NCI-H1694 (cell line): ENCODE data around the gene CNGA3.
"Not testable (repeated sequence)": the region's sequence is repeated elsewhere in the genome, so short reads cannot be mapped to it uniquely, and the experiment has no call there.

Source experiments
- DNase-seq: peaks from one replicate; lab custom pipeline; 2025; lab: John Stamatoyannopoulos, UW

Gene CNGA3

DNA sequence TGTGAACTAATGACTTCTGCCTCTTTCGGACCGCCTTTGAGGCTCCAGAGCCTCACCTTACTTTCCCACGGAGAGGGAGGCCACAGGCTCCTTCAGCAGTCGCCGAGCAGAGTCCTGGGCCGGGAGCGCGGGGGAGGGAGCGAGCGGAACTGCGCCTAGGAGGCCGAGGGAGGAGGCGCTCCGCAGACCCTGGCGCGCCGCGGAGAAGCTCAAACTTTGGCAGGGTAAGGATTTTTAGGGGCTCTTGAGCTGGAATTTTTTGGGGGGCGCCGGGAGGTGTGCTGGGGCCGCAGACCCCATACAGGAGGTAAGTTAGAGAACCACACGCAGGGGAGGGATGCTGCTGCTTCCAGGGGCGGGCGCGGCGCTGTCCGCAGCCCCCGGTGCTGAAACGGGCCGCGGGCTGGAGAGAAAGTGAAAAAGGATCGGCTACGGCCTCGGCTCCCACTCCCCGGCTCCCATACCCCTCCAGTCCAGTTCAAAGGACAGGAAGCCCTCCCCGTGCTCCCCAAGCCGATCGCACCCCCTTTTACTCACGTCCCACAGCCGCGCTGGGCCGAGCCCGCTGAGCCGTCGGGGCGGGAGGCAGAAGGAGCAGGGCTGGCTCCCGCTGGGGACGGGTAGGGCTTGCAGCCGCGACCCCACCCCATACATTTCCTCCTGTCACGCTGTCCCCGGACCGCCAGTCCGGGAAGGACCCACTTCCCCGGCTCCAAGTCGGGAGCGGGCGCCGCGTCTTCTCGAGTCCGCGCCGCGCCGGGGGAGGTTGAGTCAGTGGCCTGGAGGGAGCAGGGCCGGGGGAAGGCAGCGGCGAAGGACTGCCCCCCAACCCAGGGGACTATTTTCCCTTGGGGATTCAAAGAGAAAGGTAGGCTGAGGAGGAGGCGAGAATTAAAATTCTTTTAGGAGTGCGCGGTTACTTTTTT is at the start of gene CNGA3:
Gene CNGA3 (plus strand): TSS at position 146 of the 926 bp plus-strand sequence. CDS start 23,520 bp downstream, outside the sequence.
- no peak for DNase-seq

DNA sequence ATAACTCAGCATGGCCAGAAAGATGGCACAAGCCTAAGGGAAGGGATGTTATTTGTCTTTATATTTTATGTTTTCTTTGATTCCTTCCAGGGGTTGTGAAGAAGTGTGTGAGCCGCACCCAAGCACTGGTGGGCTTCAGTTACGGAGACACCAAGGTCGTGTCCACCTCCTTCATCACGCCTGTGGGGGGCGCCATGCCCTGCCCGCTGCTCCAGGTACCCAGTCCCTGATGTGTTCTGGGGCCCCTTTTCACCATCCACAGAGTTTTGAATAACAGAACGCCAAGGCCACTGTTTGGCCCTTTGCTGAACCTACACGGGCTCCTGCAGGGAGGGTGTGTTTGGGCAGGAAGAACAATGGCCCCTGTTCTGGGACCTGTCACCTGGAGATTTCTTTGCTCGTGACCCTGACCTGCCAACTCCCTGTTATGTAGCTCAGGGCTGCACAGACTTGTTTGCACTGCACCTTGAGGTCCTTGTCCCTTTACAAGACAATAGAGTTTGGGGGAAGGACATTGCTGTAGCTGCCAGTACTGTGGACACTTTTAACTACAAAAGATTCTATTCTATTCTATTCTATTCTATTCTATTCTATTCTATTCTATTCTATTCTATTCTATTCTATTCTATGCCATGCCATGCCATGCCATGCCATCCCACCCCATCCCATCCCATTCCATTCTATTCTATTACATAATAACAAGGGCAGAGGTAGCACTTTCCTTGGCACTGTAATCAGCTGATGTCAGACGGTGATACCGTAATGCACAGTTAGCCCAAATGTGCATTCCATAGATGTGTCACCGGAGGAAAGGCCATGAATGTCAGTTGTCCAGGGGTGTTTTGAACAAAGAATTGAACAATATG is 48.2 kb upstream of the CNGA3 start:
- DNase-seq, result no peak

DNA sequence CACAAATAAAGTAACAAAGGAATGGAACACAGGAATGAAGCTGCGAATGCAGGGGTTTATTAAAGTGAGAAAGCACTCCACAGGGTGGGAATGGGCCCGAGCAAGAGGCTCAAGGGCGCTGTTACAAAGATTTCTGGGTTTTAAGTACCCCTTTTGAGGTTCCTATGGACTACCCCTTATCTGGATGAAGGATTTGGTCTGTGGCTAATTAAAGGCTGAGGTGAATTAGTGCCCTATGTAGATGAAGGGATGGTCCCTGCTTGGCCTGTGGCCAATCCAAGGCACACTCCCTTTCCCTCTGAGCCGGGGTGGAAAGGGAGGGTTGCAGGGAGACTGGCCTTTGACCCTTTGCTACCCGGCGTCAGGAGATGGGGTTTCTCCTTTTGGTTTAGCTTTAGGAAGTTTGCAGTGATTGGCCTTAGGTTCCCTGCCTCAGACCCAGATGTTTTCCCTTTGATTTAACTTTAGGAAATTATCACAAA is 47.5 kb upstream of the CNGA3 start:
- DNase-seq, result no peak

DNA sequence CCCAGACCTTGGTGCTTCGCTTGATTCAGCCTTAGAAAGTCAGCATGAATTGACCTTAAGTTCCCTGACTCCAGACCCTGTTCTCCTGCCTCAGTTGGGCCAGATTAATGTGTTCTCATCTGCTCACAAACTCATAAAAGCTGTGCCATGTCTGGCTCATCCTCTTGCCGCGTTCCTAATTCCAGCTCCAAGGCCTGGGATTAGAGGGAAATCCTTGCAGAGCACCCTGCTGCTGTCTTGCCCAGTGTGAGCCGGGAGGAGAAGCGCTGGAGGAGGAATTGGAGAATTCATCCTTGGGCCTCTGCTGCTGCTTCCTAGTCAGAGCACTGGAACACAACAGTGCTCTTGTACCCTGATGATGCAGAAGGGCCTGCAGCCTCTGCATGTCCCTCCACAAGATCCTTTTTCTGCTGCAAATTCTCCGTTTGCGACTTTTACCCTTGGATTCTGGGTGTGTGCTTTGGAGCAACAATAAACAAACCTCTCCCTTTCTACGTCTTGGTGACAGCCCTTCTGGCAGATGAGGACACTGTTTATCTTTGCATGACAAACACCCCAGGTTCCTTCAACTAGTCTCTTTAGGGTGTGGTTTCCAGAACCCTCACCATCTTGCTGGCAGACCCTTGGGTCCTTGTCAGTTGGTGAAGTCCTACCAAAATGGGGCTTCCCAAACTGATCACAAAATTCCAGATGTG is 46.9 kb upstream of the CNGA3 start:
- DNase-seq, result no peak

DNA sequence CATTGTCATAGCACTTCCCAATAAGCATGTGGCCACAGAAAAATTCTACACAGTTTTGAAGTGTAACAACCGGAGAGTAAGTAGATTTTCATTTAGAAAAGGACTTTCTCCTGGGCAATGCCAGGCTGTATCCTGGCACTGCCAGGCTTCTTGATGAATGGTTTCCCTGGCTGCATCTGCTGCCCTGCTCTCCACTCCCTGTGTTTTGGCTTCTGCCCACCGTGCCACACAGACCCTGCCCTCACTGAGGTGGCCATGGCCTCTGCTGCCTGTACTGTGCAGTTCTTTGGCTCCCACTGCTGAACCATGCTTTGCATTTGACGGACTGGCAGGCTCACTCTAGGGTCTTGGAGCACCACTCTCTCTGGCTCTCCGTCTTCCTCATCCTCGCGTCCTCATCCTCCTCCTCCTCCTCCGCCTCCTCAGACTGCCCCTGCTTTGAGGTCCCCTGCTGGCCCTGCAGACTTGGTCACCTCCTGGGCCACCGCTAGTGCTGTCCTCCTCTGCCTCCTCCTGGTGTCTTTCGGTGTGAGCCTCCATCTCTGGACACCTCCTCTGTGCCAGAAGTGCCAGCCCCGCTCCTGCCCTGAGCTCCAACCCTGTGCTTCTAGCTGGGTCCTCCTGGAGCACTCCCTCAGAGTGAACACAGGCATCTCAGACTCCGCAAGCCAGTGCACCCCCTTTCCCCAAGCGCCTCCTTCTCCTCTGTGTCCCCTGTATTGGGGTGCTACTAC is 45.9 kb upstream of the CNGA3 start:
- no peak for DNase-seq

DNA sequence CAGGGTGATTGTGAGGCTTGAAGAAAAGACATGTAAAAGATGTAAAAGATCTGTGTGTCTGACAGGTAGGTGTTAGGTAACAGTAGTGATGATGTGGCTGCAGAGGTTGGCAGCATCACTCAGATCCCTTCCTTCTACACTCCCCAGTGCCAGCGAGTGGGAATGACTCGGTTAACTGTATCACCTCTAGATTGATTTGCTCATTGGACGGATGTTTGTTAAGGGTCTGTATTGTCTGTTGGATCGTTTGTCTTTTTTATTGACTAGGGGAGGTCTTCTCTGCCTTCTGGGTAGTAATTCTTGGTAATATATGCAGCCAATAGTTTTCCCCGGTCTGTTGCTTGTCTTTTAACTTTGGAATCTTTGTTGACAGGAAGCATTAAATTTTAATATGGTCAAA is 44.8 kb upstream of the CNGA3 start:
- DNase-seq, result no peak

DNA sequence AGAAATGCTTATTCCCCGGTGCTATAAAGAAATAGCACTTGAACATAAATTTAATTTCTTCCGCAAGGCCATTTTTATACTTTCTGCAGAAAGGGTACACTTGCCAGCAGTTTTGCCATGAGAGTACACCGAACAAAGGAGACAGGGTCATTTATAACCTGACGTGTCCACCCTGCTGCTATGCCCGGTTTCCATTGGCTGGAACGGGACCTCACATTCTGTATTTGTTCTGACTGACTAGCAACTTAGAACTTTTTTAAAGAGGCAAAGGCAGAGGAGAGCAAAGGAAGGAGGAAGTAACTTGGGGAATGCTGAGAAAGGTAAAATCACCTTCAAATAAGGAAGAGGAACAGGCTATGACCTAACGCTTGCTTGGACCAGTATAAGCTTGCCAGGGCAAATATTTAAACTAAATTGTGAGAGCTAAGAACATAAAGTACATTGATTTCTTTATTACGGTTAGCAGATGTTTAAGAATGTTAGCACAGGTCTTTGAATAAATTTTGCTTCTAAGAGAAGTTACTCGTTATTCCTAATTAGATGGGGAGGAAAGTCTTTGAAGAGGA is 39.0 kb upstream of the CNGA3 start:
- not testable (repeated sequence) for DNase-seq

DNA sequence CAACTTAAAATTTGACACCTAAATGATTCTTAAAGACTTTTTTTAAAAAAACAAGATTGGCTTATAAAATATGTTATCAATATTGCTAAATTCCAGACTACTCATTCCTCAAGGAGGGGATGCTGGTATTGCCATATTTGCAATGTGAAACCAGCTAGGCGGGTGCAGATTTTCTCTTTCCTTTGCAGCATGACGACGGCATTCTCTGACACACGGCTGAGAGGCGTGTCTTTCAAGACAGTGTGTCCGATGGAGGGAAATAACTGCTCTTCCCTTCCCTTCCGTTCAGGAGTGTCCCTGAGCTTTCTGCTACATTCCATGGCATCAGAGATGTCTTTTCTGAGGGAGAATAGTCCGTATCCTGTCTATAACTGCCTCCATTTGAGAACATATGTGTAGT is 38.2 kb upstream of the CNGA3 start:
- no peak for DNase-seq

DNA sequence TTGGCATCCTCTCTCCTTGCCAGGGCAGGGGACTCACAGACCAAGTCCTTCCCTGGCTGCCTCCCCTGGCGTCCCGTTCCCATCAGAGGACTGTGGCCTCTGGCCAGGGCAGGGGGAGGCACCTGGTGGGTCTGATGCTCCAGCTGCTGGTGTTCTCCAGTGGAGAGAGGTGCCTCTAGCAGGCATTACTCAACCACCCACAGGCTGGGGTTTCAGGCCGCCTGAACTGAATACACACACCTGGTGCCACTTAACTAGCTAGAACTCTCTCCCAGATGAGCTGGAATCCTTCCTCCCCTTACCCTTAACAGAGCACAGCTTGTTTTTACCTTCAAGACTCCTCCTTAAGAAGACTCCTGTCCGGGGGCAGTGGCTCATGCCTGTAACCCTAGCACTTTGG is 37.7 kb upstream of the CNGA3 start:
- no peak for DNase-seq

DNA sequence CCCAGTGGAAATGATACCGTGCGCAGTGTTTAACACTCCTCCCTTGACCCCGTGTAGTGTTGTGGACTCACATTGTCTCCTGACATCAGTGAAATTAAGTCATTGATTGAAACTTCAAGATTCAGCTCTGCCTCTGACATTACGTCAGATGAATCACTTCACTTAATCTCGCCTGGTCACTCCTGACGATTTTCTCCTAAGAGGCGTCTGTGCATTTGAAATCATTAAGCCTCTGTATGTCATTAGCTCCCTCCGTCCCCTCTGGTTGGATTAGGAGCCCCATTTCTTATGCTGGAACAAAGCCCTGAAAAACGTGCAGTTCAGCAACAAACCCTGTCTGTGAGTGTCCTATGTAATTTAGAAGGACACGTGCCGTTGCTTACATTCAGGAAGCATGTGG is 36.7 kb upstream of the CNGA3 start:
- DNase-seq, result no peak

DNA sequence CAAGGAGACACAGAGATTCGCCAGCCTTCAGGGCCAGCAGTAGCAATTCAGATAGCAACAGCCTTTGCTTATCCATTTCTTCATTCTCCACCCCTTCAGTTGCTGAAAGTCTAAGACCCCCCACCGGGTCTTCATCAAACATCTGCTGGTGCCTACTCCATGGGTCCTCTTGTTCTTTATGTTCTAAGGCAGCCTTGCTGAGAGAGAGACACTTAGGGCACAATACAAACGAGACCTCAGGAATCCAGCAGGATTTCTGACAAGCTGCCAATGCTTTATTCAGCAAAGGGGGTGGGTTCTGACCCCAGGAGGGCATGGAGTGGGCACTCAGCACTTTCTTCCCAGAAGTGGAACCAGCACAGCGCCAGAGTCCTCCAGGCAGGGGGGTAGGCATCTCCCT is 36.2 kb upstream of the CNGA3 start:
- no peak for DNase-seq

DNA sequence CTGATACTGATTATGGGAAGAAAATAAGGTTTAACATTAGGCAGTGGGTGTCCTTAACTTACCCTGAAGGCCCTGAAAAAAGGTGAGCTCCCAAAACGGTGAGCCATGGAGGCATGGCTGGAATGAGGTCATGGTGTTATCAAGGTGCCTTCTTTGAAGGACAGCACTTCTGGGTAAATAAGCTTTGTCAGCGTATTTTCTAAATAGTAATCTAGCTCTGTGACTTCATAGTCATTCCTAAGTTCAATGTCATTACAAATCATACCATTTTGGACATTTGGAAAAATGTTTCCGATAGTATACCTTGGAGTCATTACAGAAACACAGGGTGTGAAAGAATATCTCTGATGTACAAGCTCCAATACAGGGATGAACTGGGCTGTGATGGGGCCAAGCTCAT is 35.2 kb upstream of the CNGA3 start:
- DNase-seq, result no peak

DNA sequence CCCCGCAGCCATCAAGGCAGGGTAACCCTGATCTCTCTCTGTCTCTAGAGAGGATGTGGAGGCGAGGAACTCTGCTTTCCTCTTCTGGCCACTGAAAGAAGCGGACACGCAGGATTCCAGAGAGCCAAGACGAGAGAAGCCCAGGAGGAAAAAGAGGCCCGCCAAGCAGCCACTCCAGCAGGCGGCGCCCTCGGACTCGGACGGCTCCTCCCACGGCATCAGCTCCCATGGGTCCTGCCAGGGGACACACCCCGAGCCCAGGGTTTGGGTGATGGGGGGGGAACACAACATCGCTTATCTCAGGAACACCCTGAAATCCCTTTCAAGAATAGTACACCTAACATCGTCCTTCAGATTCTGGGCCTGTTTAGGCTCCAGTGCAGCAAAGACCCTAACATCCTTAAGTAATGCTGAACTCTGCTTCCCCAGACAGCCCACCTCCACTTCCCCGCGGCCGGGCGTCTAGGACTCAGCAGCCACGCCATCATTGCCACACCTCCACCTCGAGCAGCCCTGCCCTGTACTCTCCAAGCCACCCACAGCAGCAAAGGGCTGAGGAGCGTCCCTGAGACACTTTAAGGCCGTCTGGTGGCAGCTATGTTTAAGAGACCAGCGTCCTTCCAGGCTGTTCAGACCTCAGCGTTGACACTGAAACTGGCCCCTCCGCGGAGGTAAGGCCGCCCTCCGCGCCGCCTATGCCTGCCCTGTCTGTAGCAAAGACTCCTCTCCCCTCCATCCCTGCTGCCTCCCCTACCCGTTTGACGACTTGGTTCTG is 34.3 kb upstream of the CNGA3 start:
- no peak for DNase-seq

DNA sequence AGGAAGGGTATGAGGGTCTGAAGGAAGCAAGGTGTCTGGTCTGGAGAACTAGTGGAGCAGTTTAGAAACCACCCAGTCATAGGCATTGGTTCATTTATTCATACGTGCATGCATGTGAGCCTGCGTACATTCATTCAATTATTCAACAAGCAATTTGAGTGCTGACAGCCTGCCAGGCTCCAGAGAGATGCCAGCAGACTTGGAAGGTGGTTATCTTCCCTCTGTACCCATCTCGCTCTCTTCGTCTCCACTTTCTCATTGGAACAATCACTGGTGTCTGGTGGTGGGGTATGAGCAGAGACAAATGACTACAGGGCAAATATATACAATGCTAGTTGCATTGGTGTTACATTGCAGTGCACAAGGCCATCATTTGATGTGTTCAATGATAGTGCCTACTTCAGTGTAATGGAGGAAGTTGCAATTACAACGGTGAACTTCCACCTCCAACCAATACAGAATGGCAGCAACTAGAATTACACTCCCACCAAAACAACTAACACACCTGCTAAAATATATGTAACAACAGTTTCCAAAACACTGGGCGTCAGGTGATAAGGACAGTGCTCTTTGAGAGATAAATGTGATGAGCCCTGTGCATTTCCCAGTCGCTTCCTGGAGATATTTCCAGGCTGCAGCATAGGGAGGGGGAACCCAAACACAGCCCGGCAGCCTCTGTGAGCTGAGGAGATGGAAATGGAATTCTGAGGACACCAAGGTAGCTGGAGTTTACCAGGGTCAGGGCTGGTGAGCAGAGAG is 32.6 kb upstream of the CNGA3 start:
- no peak for DNase-seq

DNA sequence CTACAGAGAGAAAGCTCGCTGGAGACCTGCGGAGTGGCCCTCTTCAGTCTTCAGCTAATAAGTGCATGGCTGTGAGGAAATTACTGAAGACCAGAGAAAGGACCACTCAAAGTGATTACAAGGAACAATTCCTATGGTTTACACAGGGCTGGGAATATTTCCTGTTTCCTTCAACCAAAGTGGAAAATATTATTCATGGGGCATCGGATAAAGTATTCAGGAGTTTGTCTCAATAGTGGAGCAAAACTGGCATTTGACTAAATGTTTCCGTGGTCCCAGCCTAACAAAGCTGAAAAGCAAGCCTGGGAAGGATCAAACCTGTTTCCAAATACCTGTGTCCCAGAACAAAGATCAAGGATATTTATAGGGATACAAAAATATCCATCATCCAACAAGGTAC is 32.0 kb upstream of the CNGA3 start:
- DNase-seq, result no peak

DNA sequence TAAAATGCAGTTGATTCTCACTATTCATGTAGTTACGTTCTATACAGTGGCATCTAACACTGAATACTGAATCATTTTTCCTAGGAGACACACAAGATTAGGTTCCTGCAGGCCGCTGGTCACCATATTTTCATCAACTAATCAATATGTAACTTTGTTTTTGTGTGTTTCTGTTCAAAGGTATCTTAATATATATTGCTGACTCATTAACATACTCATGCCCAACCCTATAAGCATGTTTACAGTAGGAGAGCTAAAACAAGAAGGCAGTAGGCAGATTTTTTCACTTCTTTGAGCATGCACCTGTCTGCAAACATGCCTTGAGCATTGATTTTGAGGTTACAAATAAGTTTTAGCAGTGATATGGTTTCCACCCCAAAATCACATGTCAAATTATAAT is 30.3 kb upstream of the CNGA3 start:
- no peak for DNase-seq

DNA sequence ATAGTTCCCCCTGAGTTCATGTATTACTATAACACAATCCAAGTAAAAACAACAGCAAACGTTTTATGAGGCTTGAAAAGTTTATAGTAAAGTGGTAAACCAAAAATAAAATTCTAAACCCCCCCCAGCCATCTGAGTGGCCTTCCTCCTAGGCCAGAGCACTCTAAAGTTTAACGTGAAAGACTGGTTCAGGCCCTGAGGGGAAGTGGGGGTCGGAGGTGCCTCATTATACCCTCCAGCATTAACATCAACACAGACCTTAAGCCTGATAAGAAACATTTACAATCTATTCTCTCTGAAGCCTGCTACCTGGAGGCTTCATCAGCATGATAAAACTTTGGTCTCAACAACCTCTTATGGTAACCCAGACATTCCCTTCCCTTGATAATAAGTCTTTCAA is 29.0 kb upstream of the CNGA3 start:
- no peak for DNase-seq

DNA sequence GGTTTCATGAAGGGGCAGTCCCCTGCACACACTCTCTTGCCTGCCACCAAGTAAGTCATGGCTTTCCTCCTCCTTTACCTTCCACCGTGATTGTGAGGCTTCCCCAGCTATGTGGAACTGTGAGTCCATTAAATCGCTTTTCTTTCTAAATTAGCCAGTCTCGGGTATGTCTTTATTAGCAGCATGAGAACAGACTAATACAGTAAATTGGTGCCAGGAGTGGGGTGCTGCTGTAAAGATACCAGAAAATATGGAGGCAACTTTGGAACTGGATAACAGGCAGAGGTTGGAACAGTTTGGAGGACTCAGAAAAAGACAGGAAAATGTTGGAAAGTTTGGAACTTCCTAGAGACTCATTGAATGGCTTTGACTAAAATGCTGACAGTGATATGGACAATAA is 26.1 kb upstream of the CNGA3 start:
- not testable (repeated sequence) for DNase-seq

DNA sequence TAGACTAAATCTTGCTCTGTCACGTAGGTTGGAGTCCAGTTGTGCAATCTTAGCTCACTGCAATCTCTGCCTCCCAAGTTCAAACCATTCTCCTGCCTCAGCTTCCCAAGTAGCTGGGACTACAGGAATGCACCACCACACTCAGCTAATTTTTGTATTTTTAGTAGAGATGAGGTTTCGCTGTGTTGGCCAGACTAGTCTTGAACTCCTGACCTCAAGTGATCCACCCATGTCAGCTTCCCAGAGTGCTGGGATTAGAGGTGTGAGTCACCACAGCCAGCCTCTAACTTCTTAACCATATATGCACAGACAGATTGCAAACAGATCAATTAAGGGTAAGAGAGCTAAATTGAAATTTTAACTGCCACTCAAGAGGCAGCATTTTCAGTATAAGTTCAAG is 22.1 kb upstream of the CNGA3 start:
- DNase-seq, result no peak

DNA sequence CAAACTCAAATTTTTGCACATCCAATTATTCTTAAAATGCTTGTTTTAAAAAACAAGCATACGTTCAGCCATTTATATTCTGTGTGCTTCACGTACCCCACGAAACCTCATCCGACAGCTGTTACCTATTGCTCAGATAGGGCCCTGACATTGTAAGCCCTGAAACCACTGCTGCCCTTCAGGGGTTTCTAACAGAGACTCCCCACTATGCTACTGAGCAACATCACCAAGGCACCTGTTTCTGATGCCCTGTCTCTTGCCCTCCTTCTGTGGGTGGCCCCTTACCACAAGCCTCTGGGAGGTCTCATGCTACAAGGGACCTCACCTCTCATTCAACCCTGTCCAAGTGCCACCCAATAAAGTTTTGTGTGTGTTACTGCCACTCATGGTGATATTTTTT is 18.5 kb upstream of the CNGA3 start:
- no peak for DNase-seq
